NCI-H2081 (cell line): ENCODE results near the gene MPI.
"Not testable (repeated sequence)": the region's sequence is repeated elsewhere in the genome, so short reads cannot be mapped to it uniquely, and the experiment has no call there.

Experiments
- DNase-seq, 2 experiments: peaks; one replicate each; lab custom pipeline; 2025; lab: John Stamatoyannopoulos, UW

MPI gene

DNA sequence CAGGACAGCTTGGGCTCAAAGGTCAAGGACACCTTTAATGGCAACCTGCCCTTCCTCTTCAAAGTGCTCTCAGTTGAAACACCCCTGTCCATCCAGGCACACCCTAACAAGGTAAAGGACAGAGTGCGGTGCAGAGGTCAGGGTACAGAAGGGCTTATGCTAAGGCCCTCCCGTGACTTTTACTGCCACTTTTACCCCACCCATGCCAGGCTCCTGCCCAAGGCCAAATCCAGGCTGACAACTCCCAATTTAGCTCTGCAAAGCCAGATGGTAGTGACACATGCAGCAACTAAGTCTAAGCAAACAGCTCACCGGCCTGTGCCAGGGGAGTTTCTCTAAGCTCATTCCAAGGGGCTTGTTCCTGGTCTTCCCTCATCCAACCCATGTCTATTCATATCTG, 1.6 kb downstream of the MPI start:
- DNase-seq, result no peak

- DNase-seq, result peak in 1 of 2 experiments; percentile 12
These were observed 2.5 kb downstream of the MPI start for GRCh38 chr15:74892313-74892712.

- no peak for DNase-seq
These were observed 3.1 kb downstream of the MPI start for GRCh38 chr15:74892931-74893330.

GRCh38 chr15:74893627-74894026, 3.8 kb downstream of the MPI start:
- no peak for DNase-seq

DNA sequence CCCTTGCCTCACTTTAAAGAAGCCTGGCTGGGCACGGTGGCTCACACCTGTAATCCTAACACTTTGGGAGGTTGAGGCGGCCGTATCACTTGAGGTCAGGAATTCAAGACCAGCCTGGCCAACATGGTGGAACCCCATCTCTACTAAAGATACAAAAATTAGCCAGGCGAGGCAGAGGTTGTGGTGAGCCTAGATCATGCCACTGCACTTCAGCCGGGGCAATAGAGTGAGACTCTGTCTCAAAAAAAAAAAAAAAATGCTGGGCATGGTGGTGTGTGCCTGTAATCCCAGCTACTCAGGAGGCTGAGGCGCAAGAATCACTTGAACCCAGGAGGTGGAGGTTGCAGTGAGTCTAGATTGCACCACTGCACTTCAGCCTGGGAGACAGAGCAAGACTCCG, 4.5 kb downstream of the MPI start:
- DNase-seq, result not testable (repeated sequence)

DNA sequence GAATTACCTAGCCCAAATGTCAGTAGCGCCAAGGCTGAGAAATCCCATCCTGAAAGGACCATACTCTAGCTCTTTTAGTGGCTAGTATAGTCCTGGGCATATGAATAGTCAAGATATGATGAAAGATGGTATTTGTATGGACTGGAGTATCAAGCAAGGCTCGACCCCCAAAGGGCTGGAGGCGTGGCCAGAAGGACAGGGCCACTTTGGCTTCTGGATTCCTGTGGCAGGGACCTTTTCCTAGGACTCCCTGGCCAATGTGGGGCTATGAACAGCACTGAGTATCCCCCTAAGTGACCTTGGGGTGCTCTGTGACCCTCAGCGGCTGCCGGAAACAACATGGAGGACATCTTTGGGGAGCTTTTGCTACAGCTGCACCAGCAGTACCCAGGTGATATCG, 6.0 kb downstream of the MPI start:
- no peak for DNase-seq

GRCh38 chr15:74896316-74896715, 6.5 kb downstream of the MPI start:
- DNase-seq, result no peak

GRCh38 chr15:74897300-74897701, 7.5 kb downstream of the MPI start:
- DNase-seq, result no peak

- peak in 1 of 2 experiments; percentile 12 for DNase-seq
These were observed 11.8 kb downstream of the MPI start for GRCh38 chr15:74901612-74902063.

- DNase-seq, result no peak
These were observed 12.6 kb downstream of the MPI start for GRCh38 chr15:74902295-74903075.

DNA sequence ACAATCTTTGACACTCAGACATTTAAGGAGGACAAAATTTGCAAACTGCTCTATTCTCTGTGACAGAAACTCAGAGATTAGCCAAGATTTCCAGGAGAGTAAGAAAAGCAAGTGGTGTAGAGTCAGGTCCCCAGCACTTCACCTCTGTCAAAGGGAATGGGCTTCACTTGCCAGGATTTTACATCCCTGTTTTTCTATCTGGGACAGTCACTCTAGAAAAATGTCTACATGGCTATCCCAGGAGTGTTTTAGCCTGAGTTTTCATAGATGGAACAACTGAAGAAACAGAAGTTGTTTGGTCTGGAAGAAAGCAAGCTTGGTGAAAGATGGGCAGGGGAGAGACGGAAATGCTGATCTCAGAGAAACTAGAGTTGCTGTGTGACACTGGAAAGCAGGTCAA, 13.8 kb downstream of the MPI start:
- DNase-seq, result no peak

DNA sequence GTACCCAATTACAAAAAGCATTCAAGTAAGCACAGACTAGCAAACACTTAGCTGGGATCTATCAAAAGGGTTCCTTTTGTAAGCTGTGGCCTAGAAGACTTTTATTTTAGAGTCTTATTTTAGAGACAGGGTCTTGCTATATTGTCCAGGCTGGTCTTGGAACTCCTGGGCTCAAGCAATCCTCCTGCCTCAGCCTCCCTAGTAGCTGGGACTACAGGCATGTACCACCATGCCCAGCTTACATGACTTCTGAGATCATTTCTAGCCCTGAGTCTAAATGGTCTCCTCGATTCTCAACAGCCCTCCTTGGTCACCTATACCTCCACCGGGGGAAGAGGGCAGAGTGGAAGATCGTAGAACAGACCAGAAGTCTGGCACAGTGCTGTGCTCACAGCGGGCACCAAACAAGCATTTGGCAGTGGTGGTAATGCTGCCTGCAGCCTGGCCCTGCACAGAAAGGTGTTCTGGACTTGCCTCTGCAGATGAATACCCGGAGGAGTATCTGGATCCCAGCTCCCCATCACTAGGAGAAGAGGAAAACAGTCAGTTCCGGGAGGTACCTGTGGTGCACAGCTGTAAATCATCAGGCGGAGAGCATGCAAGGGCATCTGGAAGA, 14.5 kb downstream of the MPI start:
- DNase-seq, result no peak

DNA sequence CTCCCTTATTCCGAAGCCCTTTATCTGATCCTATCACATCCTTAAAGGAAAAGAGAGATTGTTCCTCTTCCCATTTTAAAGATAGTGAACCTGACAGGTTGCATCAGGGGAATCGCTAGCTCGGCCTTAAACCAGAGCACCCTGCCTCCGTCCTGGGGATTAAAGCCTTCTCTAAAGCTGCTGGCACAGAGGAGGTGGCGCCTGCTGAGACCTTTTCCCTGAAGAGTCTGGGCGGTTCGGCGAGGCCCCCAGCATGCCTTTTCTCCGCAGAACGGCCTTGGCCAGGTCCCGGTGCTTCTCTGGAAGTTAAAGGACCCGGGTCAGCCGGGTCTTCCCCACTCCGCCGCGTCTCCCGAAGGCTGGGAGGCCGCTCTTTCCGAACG, 16.2 kb downstream of the MPI start:
- DNase-seq, result peak in 1 of 2 experiments; percentile 35

GRCh38 chr15:74906450-74907162, 16.8 kb downstream of the MPI start, which contains the start of gene FAM219B:
Gene FAM219B, minus strand, starts transcription at chr15:74906851. Its CDS starts 51 bp downstream, at chr15:74906800.
- DNase-seq, result peak; percentile 83 to 90

GRCh38 chr15:74907163-74907870, 17.5 kb downstream of the MPI start:
- peak in 1 of 2 experiments; percentile 10 for DNase-seq

GRCh38 chr15:74908635-74909034, 18.8 kb downstream of the MPI start:
- no peak for DNase-seq

DNA sequence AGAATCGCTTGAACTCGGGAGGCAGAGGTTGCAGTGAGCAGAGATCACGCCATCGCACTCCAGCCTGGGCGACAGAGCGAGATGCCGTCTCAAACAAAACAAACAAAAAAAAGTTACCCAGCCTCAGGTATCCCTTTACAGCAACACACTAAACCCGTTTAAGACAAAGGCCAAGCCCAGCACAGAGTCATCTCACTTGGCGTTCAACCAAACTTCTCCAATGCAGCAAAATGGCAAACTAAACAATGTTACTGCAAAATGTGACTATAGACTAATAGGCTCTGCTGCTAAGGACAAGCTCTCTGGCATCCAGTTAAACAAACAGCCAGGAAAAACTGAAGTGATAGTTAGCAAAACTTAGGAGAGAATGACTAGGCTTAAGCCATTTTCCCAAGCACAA, 23.2 kb downstream of the MPI start:
- DNase-seq, result no peak

DNA sequence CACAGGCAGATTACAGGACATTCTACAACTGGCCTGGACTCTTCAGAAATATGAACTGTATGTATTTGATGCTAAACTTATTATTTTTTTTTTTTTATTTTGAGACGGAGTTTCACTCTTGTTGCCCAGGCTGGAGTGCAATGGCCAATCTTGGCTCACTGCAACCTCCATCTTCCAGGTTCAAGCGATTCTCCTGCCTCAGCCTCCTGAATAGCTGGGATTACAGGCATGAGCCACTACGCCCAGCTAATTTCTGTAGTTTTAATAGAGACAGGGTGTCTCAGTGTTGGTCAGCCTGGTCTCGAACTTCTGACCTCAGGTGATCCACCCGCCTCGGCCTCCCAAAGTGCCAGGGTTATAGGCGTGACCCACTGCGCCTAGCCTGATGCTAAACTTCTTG, 24.0 kb downstream of the MPI start:
- DNase-seq, result not testable (repeated sequence)

DNA sequence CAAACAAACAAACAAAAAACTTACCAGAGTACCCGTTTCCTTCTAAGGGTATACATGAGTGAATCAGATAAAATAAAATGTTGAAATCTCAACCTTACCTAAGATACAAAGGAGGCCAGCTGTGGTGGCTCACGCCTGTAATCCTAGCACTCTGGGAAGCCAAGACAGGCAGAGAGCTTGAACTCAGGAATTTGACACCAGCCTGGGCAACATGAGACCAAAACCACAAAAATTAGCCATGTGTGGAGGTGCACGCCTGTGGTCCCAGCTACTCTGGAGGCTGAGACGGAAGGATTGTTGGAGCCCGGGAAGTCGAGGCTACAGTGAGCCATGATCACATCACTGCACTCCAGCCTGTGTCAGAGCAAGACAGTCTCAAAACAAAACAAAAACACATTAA, 27.8 kb downstream of the MPI start:
- DNase-seq, result no peak

DNA sequence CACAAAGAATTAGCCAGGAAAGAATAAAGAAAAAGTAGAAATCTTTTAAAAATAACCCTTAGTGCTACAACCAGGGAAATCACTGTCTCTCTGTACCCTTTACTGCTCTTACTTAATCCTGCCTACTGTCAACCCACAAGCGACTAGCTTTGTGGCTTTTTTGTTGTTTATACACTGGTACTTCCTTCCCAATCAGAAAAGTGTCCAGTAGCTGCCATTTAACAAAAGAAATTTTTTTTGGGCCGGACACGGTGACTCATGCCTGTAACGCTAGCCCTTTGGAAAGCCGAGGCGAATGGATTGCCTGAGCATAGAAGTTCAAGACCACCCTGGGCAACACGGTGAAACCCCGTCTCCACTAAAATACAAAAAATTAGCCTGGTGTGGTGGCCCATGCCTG, 30.6 kb downstream of the MPI start:
- no peak for DNase-seq

DNA sequence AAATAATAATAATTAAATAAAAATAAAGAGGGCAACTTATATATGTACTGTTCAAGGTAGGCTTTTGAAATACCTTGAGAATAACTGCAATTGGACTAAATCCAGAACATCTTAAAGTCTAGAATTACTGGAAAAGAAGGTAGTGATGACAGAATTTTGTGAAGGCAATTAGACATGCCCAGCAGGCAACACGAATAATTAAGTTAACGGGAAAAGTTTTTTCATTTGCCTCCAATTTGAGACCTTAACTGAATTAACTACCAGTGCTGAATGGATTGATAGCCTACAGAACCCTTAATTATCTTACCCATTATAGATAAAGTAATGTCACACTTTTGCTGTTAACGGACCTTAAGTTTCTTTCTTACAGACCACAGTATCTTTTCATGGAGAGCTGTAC, 34.7 kb downstream of the MPI start:
- no peak for DNase-seq

GRCh38 chr15:74928771-74929198, 38.9 kb downstream of the MPI start:
- no peak for DNase-seq
